ENCODE measurements around the gene USP9X. TPM values are rescaled to one million over a fixed set of nuclear protein-coding genes. Genes with fewer than 3 reads are reported as not detected.

The USP9X gene
- total and polyA plus RNA-seq, 9 of the 15 experiments (the other 6 are each of a cell fraction or from before 2014, with no cell fraction given) = 10.9 to 47.8 (median 29.5) TPM

DNA sequence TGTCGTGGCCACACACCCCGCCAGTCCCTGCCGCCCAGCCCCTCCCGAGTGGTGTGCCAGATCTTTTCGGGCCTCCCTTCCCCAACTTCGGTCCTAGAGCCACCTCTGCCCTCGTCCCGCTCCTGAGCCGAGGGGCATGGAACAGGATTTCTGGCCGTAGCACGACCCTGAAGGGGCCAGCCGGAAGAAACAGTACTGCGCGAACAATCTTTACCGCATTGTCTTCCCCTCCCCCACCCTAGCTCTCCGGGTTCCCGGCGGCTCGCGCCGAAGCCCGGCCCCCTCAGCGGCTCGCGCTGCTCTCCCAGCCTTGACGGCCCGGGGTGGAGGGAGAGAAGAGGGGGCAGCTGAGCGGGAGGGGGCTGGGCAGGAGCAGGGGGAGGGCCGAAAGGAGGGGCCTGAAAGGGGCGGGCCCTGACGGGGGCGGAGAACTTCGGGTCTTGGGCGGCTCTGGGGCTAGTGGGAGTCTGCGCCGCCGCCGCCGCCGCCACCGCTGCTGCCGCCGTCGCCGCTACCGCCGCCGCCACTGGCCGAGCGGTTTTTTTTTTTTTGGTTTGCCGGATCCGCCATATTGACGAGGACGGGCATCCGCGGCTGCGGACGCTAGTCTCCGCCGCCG is at the start of gene USP9X (continued):
- TF ChIP-seq, protein P1, sequence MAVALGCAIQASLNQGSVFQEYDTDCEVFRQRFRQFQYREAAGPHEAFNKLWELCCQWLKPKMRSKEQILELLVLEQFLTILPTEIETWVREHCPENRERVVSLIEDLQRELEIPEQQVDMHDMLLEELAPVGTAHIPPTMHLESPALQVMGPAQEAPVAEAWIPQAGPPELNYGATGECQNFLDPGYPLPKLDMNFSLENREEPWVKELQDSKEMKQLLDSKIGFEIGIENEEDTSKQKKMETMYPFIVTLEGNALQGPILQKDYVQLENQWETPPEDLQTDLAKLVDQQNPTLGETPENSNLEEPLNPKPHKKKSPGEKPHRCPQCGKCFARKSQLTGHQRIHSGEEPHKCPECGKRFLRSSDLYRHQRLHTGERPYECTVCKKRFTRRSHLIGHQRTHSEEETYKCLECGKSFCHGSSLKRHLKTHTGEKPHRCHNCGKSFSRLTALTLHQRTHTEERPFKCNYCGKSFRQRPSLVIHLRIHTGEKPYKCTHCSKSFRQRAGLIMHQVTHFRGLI (CRISPR knock-in tag; IDR thresholded peaks at IDR 0.05) = no peak
- TF ChIP-seq, protein P2, sequence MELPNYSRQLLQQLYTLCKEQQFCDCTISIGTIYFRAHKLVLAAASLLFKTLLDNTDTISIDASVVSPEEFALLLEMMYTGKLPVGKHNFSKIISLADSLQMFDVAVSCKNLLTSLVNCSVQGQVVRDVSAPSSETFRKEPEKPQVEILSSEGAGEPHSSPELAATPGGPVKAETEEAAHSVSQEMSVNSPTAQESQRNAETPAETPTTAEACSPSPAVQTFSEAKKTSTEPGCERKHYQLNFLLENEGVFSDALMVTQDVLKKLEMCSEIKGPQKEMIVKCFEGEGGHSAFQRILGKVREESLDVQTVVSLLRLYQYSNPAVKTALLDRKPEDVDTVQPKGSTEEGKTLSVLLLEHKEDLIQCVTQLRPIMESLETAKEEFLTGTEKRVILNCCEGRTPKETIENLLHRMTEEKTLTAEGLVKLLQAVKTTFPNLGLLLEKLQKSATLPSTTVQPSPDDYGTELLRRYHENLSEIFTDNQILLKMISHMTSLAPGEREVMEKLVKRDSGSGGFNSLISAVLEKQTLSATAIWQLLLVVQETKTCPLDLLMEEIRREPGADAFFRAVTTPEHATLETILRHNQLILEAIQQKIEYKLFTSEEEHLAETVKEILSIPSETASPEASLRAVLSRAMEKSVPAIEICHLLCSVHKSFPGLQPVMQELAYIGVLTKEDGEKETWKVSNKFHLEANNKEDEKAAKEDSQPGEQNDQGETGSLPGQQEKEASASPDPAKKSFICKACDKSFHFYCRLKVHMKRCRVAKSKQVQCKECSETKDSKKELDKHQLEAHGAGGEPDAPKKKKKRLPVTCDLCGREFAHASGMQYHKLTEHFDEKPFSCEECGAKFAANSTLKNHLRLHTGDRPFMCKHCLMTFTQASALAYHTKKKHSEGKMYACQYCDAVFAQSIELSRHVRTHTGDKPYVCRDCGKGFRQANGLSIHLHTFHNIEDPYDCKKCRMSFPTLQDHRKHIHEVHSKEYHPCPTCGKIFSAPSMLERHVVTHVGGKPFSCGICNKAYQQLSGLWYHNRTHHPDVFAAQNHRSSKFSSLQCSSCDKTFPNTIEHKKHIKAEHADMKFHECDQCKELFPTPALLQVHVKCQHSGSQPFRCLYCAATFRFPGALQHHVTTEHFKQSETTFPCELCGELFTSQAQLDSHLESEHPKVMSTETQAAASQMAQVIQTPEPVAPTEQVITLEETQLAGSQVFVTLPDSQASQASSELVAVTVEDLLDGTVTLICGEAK (IDR thresholded peaks at IDR 0.05) = 0 out of 2 replicates have a peak, but pooled peaks have one; percentile 28
- TF ChIP-seq, protein P2 (CRISPR knock-in tag; IDR thresholded peaks at IDR 0.05) = no peak
- TF ChIP-seq KAT7 (CRISPR knock-in tag; IDR thresholded peaks at IDR 0.05; ENCODE audit: borderline replicate concordance) (0 out of 2 replicates have a peak, but pooled peaks have one; percentile 10), ZNF146 (CRISPR knock-in tag; IDR thresholded peaks at IDR 0.05; ENCODE audit: unreplicated experiment) (no peak), ZNF165 (CRISPR knock-in tag; IDR thresholded peaks at IDR 0.05; ENCODE audit: borderline replicate concordance) (no peak), MYC (IDR thresholded peaks at IDR 0.05; ENCODE audit: low read depth, low read length) (no peak), MYC (CRISPR knock-in tag; IDR thresholded peaks at IDR 0.05; ENCODE audit: borderline replicate concordance, low read depth) (no peak), ETV1 (tag; conservative IDR thresholded peaks at IDR 0.05; ENCODE audit: low read depth) (peak; percentile 44; the same call in 1 of the 2 replicates), HMG20B (CRISPR knock-in tag; IDR thresholded peaks at IDR 0.05) (no peak), EP400 (IDR thresholded peaks at IDR 0.05) (peak; percentile 76), TEAD2 (tag; IDR thresholded peaks at IDR 0.05) (no peak), RNF2 (IDR thresholded peaks at IDR 0.05) (no peak), ZNF282 (CRISPR knock-in tag; IDR thresholded peaks at IDR 0.05) (no peak)
- TF ChIP-seq, protein P3, sequence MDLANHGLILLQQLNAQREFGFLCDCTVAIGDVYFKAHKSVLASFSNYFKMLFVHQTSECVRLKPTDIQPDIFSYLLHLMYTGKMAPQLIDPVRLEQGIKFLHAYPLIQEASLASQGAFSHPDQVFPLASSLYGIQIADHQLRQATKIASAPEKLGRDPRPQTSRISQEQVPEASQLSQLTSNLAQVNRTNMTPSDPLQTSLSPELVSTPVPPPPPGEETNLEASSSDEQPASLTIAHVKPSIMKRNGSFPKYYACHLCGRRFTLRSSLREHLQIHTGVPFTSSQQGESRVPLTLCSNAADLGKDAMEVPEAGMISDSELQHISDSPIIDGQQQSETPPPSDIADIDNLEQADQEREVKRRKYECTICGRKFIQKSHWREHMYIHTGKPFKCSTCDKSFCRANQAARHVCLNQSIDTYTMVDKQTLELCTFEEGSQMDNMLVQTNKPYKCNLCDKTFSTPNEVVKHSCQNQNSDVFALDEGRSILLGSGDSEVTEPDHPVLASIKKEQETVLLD (IDR thresholded peaks at IDR 0.05) = peak; percentile 60; the same call in 1 of the 2 replicates
- TF ChIP-seq, protein P4, sequence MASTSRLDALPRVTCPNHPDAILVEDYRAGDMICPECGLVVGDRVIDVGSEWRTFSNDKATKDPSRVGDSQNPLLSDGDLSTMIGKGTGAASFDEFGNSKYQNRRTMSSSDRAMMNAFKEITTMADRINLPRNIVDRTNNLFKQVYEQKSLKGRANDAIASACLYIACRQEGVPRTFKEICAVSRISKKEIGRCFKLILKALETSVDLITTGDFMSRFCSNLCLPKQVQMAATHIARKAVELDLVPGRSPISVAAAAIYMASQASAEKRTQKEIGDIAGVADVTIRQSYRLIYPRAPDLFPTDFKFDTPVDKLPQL (IDR thresholded peaks at IDR 0.05; ENCODE audit: extremely low read depth, insufficient read length) = no peak
